ENCODE results near the gene GRM1.

DNA sequence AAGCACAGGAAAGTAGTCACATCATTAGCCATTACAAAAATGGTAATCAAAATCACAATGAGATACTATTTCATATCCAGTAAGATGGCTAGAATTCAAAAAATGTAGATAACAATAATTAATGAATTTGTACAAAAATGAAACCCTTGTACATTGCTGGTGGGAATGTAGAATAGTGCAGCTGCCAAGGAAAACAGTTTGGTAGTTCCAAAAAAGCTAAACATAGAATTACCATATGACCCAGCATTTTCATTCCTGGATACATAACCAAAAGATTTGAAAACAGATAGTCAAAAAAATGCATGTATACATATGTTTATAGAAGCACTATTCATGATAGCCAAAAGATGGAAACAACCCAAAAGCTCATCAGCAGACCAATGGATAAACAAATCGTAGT lies 263.6 kb downstream of the GRM1 start:
- TF ChIP-seq, protein P1, sequence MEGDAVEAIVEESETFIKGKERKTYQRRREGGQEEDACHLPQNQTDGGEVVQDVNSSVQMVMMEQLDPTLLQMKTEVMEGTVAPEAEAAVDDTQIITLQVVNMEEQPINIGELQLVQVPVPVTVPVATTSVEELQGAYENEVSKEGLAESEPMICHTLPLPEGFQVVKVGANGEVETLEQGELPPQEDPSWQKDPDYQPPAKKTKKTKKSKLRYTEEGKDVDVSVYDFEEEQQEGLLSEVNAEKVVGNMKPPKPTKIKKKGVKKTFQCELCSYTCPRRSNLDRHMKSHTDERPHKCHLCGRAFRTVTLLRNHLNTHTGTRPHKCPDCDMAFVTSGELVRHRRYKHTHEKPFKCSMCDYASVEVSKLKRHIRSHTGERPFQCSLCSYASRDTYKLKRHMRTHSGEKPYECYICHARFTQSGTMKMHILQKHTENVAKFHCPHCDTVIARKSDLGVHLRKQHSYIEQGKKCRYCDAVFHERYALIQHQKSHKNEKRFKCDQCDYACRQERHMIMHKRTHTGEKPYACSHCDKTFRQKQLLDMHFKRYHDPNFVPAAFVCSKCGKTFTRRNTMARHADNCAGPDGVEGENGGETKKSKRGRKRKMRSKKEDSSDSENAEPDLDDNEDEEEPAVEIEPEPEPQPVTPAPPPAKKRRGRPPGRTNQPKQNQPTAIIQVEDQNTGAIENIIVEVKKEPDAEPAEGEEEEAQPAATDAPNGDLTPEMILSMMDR (IDR thresholded peaks at IDR 0.05) = no peak
- TF ChIP-seq EZH2 (IDR thresholded peaks at IDR 0.05; ENCODE audit: borderline replicate concordance, insufficient read depth, low read depth, low read length, poor library complexity, severe bottlenecking) = no peak

Data from B cell (primary cell).